Left ventricle myocardium superior (tissue), 1 donor: Measurements from ENCODE around the gene SPRYD4. TPM values are rescaled to one million over a fixed set of nuclear protein-coding genes. Genes with fewer than 3 reads are reported as not detected.
A peak's percentile ranks its signal among the peaks of the same experiment; 100 is the strongest.
"Not testable (repeated sequence)": the region's sequence is repeated elsewhere in the genome, so short reads cannot be mapped to it uniquely, and the experiment has no call there.

Source experiments
- ATAC-seq: fragments of 200-7000 bp; cut with Tn5 transposase; one replicate; pipeline ENCODE4 v1.9.1; 2020; ENCODE audit warnings: mild to moderate bottlenecking, moderate library complexity
- DNase-seq: peaks from one replicate; pipeline ENCODE4 v3.0.0-alpha.2; 2020
- intact Hi-C: fragments of 100-400 bp; cut with micrococcal nuclease; formaldehyde crosslinking; loops from one replicate; pipeline ENCODE4 v1.11.0; 2022
- total RNA-seq: library from RNA; stranded (reverse); fragmentation: NEBNext Ultra II Directional; extraction: Animal tissue kit (Norgen Biotek cat#: 25700); gene quantifications from one replicate; pipeline ENCODE4 v1.2.1, GENCODE V29; 2021
- donor health status: DM: no; HTN: yes; CAD: no; lungs with severe emphysema.

Gene SPRYD4
- total RNA-seq, 1 donor from 2014 or later: 3.1 TPM

GRCh38 chr12:56469007-56469930 lies 891 bp downstream of the SPRYD4 start:
- intact Hi-C loops: loop anchor here (10.0 kb wide), 1 partner anchor 274 kb away; no protein-coding TSS in a partner anchor
- peak; percentile 16 for ATAC-seq
- DNase-seq: no peak

- ATAC-seq (peak; percentile 85), DNase-seq (peak; percentile 59)
- intact Hi-C loops: no loop called here
Measured at GRCh38 chr12:56474389-56474788, 6.0 kb downstream of the SPRYD4 start.

GRCh38 chr12:56476143-56476542 lies 7.8 kb downstream of the SPRYD4 start:
- DNase-seq (no peak), ATAC-seq (no peak)
- intact Hi-C loops: no loop called here

- intact Hi-C loops: no loop called here
- DNase-seq: no peak
- ATAC-seq: no peak
Measured at GRCh38 chr12:56476972-56477432, 8.6 kb downstream of the SPRYD4 start.

GRCh38 chr12:56477521-56478225 lies 9.3 kb downstream of the SPRYD4 start:
- ATAC-seq: no peak
- DNase-seq: no peak
- intact Hi-C loops: no loop called here

- no peak for ATAC-seq
- DNase-seq: no peak
- intact Hi-C loops: no loop called here
Measured at GRCh38 chr12:56479625-56480024, 11.2 kb downstream of the SPRYD4 start.

GRCh38 chr12:56484566-56484965 lies 16.2 kb downstream of the SPRYD4 start:
- intact Hi-C loops: no loop called here
- ATAC-seq (no peak), DNase-seq (no peak)

- ATAC-seq (no peak), DNase-seq (no peak)
- intact Hi-C loops: no loop called here
Measured at GRCh38 chr12:56486694-56487093, 18.3 kb downstream of the SPRYD4 start.

- DNase-seq (peak; percentile 44), ATAC-seq (peak; percentile 54)
- intact Hi-C loops: no loop called here
Measured at GRCh38 chr12:56487448-56488040, 19.2 kb downstream of the SPRYD4 start.

- intact Hi-C loops: no loop called here
- DNase-seq (peak; percentile 82), ATAC-seq (peak; percentile 98)
Measured at GRCh38 chr12:56488041-56488955, 19.9 kb downstream of the SPRYD4 start, which contains the start of gene GLS2. GLS2 (minus strand) TSS chr12:56488161; CDS start chr12:56488118, 43 bp downstream.

- intact Hi-C loops: no loop called here
- DNase-seq: no peak
- ATAC-seq: no peak
Measured at GRCh38 chr12:56490360-56490759, 22.0 kb downstream of the SPRYD4 start.

- DNase-seq, ATAC-seq, intact Hi-C loops: not testable (repeated sequence)
Measured at GRCh38 chr12:56493409-56494105, 25.2 kb downstream of the SPRYD4 start.

- ATAC-seq, intact Hi-C loops, DNase-seq: not testable (repeated sequence)
Measured at GRCh38 chr12:56494106-56494415, 25.7 kb downstream of the SPRYD4 start.

GRCh38 chr12:56494481-56494880 lies 26.1 kb downstream of the SPRYD4 start:
- intact Hi-C loops, DNase-seq, ATAC-seq: not testable (repeated sequence)

GRCh38 chr12:56496704-56497103 lies 28.3 kb downstream of the SPRYD4 start:
- ATAC-seq, intact Hi-C loops: not testable (repeated sequence)
- peak; percentile 63 for DNase-seq

- DNase-seq, ATAC-seq, intact Hi-C loops: not testable (repeated sequence)
Measured at GRCh38 chr12:56498126-56498902, 29.9 kb downstream of the SPRYD4 start.

GRCh38 chr12:56499452-56499851 lies 31.1 kb downstream of the SPRYD4 start:
- DNase-seq, ATAC-seq: not testable (repeated sequence)

More at GRCh38 chr12:56499452-56499851, 31.1 kb downstream of the SPRYD4 start:
- intact Hi-C loops: not testable (repeated sequence)
